Thyroid gland (tissue), 4 donors: Measurements from ENCODE around the gene SLC12A3. TPM values are rescaled to one million over a fixed set of nuclear protein-coding genes. Genes with fewer than 3 reads are reported as not detected.
A peak's percentile ranks its signal among the peaks of the same experiment; 100 is the strongest.

Source experiments
- DNase-seq, 2 donors: peaks; one replicate each; pipeline ENCODE4 v3.0.0-alpha.2; 2019
- H3K27ac ChIP-seq, 3 donors: fragments of 200-600 bp; sonication (generic); 1 replicate in 2 of 3; 2 replicates in 1 of 3; pipeline ENCODE4 v1.5.1; 2016 to 2019; ENCODE audit warnings: mild to moderate bottlenecking in 1 of 3, moderate library complexity in 1 of 3
- H3K27me3 ChIP-seq: fragments of 200-600 bp; sonication (generic); one replicate; pipeline ENCODE4 v1.5.1; 2019
- H3K36me3 ChIP-seq, 2 donors: fragments of 200-600 bp; sonication (generic); one replicate each; pipeline ENCODE4 v1.5.1; 2016 to 2019
- H3K4me1 ChIP-seq, 2 donors: fragments of 200-600 bp; sonication (generic); one replicate each; pipeline ENCODE4 v1.5.1; 2017 to 2019
- H3K4me3 ChIP-seq, 3 donors: fragments of 200-600 bp; sonication (generic); replicated peaks in 1 of 3; 1 replicate in 2 of 3; 2 replicates in 1 of 3; pipeline ENCODE4 v1.5.1; 2016; ENCODE audit warnings: mild to moderate bottlenecking in 1 of 3
- H3K9me3 ChIP-seq: fragments of 200-600 bp; sonication (generic); one replicate; pipeline ENCODE4 v1.5.1; 2017
- POLR2A ChIP-seq, 2 donors: fragments of 450-650 bp; IDR thresholded peaks; one replicate each; pipeline ENCODE4 v1.6.1; 2017; ENCODE audit warnings: antibody characterized with exemption in 2 of 2, mild to moderate bottlenecking in 2 of 2, moderate library complexity in 1 of 2
- WGBS, 2 donors: methylation state at CpG; one replicate each; pipeline ENCODE4 v1.1.5; 2017; 5-methylcytosine and 5-hydroxymethylcytosine counted together
- intact Hi-C: fragments of 100-400 bp; cut with DNase I; formaldehyde crosslinking; loops from one replicate; pipeline ENCODE4 v1.15.1; 2023
- total RNA-seq, 4 donors: library from RNA; depleted of rRNA; stranded (reverse); fragments of >200 nt; gene quantifications; one replicate each; pipeline ENCODE4 v1.2.3, GENCODE V29; 2016
- TF ChIP-seq, protein P1 (sequence below), 6 experiments: fragments of 200-600 bp in 3 of 6; fragments of 450-650 bp in 3 of 6; sonication (generic) in 3 of 6; IDR thresholded peaks; one replicate each; pipeline ENCODE4 v1.5.1; 2016 to 2019; ENCODE audit warnings: antibody characterized with exemption in 6 of 6, mild to moderate bottlenecking in 2 of 6, inconsistent platforms in 1 of 6, moderate library complexity in 1 of 6

SLC12A3 gene
- total RNA-seq, 4 donors from 2014 or later = not detected

- no peak overlapping the region for H3K27ac ChIP-seq
- H3K4me1 ChIP-seq = no peaks in the 10 kb centered on the region
- TF ChIP-seq POLR2A (IDR thresholded peaks at IDR 0.05) = no peak
- TF ChIP-seq, protein P1, sequence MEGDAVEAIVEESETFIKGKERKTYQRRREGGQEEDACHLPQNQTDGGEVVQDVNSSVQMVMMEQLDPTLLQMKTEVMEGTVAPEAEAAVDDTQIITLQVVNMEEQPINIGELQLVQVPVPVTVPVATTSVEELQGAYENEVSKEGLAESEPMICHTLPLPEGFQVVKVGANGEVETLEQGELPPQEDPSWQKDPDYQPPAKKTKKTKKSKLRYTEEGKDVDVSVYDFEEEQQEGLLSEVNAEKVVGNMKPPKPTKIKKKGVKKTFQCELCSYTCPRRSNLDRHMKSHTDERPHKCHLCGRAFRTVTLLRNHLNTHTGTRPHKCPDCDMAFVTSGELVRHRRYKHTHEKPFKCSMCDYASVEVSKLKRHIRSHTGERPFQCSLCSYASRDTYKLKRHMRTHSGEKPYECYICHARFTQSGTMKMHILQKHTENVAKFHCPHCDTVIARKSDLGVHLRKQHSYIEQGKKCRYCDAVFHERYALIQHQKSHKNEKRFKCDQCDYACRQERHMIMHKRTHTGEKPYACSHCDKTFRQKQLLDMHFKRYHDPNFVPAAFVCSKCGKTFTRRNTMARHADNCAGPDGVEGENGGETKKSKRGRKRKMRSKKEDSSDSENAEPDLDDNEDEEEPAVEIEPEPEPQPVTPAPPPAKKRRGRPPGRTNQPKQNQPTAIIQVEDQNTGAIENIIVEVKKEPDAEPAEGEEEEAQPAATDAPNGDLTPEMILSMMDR (IDR thresholded peaks at IDR 0.05) = no peak
- no peaks in the 10 kb centered on the region for H3K9me3 ChIP-seq
- H3K27me3 ChIP-seq = no peaks in the 10 kb centered on the region
- intact Hi-C loops = no loop called here
- no peaks in the 10 kb centered on the region for H3K36me3 ChIP-seq
- H3K4me3 ChIP-seq = no peak overlapping the region
- no peak for DNase-seq
- WGBS, 2 donors = 91 to 92% methylated on average over 2 of the region's 2 CpGs
Measured at GRCh38 chr16:56903866-56904265, 38.9 kb downstream of the SLC12A3 start.

DNA sequence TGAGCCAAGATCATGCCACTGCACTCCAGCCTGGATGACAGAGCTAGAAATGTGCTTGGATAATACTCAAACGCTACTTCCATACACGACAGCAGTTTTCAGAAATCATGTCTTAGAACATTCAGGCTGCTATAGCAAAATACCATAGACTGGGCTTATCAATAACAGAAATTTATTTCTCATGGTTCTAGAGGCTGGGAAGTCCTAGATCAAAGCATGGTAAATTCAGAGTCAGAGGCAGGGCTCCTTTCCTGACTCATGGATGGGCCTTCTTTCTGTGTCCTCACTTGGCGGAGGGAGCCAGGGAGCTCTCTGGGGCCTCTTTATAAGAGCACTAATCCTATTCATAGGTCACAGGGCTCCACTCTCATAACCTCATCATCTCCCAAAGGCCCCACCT, 42.4 kb downstream of the SLC12A3 start:
- intact Hi-C loops = no loop called here
- Histone ChIP-seq H3K36me3 (no peaks in the 10 kb centered on the region), H3K27ac (no peak overlapping the region), H3K4me1 (peaks cover 0 to 4% of the 10 kb centered on the region in 2 donors), H3K9me3 (no peaks in the 10 kb centered on the region), H3K4me3 (no peak overlapping the region), H3K27me3 (no peaks in the 10 kb centered on the region)
- 96% methylated on average over 3 of the region's 3 CpGs for WGBS, 2 donors
- DNase-seq = no peak
- TF ChIP-seq POLR2A (IDR thresholded peaks at IDR 0.05) = no peak
- TF ChIP-seq, protein P1 (IDR thresholded peaks at IDR 0.05) = no peak

- Histone ChIP-seq H3K4me3 (no peak overlapping the region), H3K27ac (no peak overlapping the region)
- intact Hi-C loops = no loop called here
Measured at GRCh38 chr16:56909527-56909979, 44.5 kb downstream of the SLC12A3 start.

DNA sequence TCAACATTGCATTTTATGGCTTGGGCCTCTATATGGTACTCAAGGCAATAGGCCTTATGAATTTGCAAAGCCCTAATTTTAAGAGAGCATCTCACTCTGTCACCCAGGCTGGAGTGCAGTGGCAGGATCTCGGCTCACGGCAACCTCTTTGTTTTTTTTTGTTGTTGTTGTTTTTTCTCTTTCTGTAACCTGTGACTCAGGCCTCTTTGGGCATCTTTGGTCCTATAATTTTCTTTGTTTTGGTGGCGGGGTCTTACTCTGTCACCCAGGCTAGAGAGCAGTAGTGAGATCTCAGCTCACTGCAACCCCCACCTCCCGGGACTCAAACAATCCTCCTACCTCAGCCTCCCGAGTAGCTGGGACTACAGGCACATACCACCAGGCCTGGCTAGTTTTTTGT, 45.1 kb downstream of the SLC12A3 start:
- Histone ChIP-seq H3K27ac (no peak overlapping the region), H3K9me3 (no peaks in the 10 kb centered on the region), H3K27me3 (no peaks in the 10 kb centered on the region), H3K4me1 (peaks cover 4 to 8% of the 10 kb centered on the region in 2 donors), H3K4me3 (no peak overlapping the region), H3K36me3 (no peaks in the 10 kb centered on the region)
- intact Hi-C loops = no loop called here
- TF ChIP-seq, protein P1 (IDR thresholded peaks at IDR 0.05) = no peak
- TF ChIP-seq POLR2A (IDR thresholded peaks at IDR 0.05) = no peak
- WGBS, 2 donors = 89 to 95% methylated on average over 5 of the region's 5 CpGs
- DNase-seq = no peak

More at GRCh38 chr16:56909527-56909979, 44.5 kb downstream of the SLC12A3 start:
- DNase-seq = no peak
- 73 to 79% methylated on average over 6 to 7 of the region's 7 CpGs for WGBS, 2 donors
- no peak for TF ChIP-seq POLR2A (IDR thresholded peaks at IDR 0.05)
- TF ChIP-seq, protein P1 (IDR thresholded peaks at IDR 0.05) = no peak
- Histone ChIP-seq H3K4me1 (peaks cover 0 to 5% of the 10 kb centered on the region in 2 donors), H3K36me3 (no peaks in the 10 kb centered on the region), H3K9me3 (no peaks in the 10 kb centered on the region), H3K27me3 (no peaks in the 10 kb centered on the region)

DNA sequence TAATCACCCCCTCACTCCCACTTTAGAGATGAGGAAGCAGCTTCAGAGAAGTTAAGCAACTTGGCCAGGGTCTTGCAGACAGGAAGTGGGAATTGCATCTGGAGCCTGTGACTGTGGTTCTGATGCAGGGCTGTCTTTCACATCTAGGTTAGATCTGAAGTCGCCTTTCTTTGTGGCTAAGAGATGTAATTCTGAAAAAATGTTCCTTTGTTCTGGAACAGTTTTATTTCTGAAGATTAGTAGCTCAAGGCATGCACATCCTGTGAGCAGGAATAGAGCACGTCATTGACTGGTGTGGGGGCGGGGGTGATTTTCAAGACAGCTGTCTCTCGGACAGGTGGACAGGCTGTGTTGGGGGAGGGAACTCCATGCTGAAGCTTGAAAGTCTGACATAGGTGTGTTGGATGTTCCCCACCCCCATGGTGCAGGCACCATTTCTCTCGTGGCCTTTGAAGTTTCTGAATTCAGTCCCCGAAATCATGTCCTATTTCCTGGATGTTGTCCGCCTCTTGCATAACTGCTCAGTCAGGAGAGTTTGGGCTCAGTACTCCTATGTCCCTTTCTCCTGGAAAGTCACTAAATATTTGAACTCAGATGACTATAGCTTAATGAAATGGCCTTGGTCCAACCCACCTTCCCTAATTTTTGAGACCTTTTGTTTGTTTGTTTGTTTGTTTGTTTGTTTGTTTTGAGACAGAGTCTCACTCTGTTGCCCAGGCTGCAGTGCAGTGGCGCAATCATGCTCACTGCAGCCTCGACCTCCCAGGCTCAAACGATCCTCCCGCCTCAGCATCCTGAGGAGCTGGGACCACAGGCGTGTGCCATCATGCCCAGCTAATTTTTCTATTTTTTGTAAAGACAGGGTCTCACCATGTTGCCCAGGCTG, 45.9 kb downstream of the SLC12A3 start:
- H3K4me1 ChIP-seq = peaks cover 10 to 12% of the 10 kb centered on the region in 2 donors
- H3K36me3 ChIP-seq = no peaks in the 10 kb centered on the region
- DNase-seq = no peak
- H3K27ac ChIP-seq = peak overlapping the region in 1 of 3 donors; percentile 61
- H3K27me3 ChIP-seq = no peaks in the 10 kb centered on the region
- WGBS, 2 donors = 82 to 87% methylated on average over 12 of the region's 12 CpGs
- H3K4me3 ChIP-seq = no peak overlapping the region
- no peak for TF ChIP-seq POLR2A (IDR thresholded peaks at IDR 0.05)
- TF ChIP-seq, protein P1 (IDR thresholded peaks at IDR 0.05) = no peak
- intact Hi-C loops = no loop called here
- H3K9me3 ChIP-seq = no peaks in the 10 kb centered on the region
